C1 segment of cervical spinal cord (tissue), 14 donors: Measurements from ENCODE around the gene ZNF177.

Experiments
- DNase-seq, 14 donors: peaks; one replicate each; lab custom pipeline; 2025; lab: John Stamatoyannopoulos, UW

ZNF177 gene

DNA sequence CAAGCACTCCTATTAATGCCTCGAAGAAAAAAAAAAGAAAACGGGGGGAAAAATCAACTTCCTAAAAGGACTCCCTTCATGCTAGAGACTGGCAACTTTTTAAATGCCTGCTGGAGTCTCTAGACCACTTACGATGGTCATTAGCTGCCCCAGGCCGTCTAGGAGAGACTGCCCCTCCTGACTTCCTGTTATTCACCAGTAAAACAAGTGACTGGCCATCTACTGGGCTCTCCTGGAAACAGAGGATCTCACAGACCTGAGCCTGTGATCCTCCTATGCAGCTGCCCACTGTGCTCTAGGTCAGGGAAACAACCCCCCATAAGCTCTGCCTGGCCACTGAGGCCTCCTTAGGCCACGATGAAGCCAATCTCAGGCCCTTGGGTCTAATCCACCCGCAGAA lies 65.1 kb downstream of the ZNF177 start:
- no peak for DNase-seq

DNA sequence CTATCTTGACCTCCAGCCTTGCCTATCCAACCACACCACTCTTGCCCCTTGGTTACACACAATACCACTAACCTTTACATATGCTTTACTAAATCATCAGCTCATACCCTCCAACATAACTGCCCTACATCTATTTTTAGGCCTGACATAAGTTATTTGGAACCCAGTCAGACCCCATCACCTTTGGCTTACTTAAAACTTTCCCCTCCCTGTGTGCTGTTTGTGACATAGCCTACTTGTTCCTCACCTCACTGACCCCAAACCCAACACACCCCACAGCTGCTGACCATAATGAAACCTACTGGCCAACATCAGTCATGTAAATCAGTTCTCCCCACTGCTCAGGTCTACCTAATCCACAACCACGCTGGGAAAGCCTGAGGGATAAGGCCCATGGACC lies 67.6 kb downstream of the ZNF177 start:
- no peak for DNase-seq

DNA sequence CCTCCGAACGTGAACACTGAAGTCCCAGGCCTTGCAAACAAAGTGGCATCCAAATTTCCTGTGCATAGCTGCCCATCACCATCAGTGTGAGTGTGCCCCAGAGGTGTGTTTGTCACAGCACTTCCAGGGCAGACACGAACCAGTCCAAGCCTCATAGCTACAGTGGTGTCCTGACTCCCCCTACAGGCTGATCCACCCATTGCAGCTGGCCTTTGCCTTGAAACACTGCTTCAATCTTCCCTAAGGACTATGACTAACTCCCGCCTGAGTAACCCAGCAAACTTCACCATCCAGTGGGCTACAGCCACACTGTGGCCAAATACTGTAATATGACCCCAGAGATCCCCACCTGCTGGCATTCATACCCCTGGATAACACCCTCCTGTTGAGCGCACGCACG lies 68.7 kb downstream of the ZNF177 start:
- no peak for DNase-seq
